ENCODE data around the gene ASXL3.

ASXL3 gene

DNA sequence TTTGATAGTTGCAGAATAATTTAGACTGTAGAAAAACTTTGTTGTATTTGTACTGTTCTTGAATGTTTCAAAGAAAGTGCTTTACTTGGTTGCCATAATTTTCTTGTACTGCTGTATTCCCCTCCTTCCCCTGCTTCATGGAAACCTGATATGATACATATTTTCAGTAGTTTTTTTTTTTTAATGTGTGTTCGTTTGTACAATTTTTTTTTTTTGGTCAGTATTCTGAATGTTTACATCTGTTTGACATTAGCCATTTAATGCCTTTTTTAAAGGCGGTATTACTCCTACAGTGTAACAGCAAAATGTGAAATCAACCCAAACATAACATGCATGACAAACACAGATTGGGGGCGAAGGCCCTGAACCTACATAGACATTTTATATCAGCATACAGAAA, 172.3 kb downstream of the ASXL3 start:
- TF ChIP-seq, protein P1, sequence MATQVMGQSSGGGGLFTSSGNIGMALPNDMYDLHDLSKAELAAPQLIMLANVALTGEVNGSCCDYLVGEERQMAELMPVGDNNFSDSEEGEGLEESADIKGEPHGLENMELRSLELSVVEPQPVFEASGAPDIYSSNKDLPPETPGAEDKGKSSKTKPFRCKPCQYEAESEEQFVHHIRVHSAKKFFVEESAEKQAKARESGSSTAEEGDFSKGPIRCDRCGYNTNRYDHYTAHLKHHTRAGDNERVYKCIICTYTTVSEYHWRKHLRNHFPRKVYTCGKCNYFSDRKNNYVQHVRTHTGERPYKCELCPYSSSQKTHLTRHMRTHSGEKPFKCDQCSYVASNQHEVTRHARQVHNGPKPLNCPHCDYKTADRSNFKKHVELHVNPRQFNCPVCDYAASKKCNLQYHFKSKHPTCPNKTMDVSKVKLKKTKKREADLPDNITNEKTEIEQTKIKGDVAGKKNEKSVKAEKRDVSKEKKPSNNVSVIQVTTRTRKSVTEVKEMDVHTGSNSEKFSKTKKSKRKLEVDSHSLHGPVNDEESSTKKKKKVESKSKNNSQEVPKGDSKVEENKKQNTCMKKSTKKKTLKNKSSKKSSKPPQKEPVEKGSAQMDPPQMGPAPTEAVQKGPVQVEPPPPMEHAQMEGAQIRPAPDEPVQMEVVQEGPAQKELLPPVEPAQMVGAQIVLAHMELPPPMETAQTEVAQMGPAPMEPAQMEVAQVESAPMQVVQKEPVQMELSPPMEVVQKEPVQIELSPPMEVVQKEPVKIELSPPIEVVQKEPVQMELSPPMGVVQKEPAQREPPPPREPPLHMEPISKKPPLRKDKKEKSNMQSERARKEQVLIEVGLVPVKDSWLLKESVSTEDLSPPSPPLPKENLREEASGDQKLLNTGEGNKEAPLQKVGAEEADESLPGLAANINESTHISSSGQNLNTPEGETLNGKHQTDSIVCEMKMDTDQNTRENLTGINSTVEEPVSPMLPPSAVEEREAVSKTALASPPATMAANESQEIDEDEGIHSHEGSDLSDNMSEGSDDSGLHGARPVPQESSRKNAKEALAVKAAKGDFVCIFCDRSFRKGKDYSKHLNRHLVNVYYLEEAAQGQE (IDR thresholded peaks at IDR 0.05; ENCODE audit: insufficient read depth in 1 of 2, low read depth in 2 of 2, low read length in 2 of 2), result no peak
- TF ChIP-seq POLR2AphosphoS5 (IDR thresholded peaks at IDR 0.05; ENCODE audit: low read depth, low read length) (no peak), SIN3A (IDR thresholded peaks at IDR 0.05; ENCODE audit: borderline replicate concordance, insufficient read depth, low read length) (no peak), FOXP2 (optimal IDR thresholded peaks at IDR 0.05; ENCODE audit: borderline replicate concordance, extremely low read depth, extremely low read length, insufficient read depth) (no peak), TAF1 (IDR thresholded peaks at IDR 0.05; ENCODE audit: borderline replicate concordance, insufficient read depth, low read length) (no peak)

DNA sequence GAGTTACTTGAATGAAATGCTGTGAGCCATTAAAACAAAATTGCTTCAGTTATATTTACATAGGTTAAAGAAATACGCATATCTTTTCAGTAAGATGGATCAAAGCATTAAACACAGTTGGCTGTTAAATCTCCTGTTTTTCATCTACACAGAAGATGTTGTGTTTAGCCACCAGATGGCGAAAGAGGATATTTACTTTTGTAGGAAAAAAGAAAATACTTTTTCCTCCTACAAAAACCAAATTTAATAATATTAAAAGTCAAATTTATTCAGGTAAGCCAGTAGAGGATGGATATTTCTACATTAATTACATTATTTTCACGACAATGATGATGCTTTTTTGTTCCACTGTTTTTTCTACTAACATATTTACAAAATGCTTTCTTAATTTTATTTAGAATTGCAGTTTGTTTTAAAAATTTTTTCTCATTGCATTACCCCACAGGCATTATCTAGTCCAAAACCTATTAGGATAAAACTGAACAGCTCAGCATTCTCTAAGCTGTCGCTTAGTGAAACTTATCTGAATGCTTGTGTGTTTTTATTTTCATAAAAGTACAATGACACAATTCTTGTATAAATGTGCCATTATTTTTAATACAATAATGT, 173.7 kb downstream of the ASXL3 start:
- TF ChIP-seq, protein P1 (IDR thresholded peaks at IDR 0.05; ENCODE audit: insufficient read depth in 1 of 2, low read depth in 2 of 2, low read length in 2 of 2), result no peak
- no peak for TF ChIP-seq TAF1 (IDR thresholded peaks at IDR 0.05; ENCODE audit: borderline replicate concordance, insufficient read depth, low read length)
- TF ChIP-seq SIN3A (IDR thresholded peaks at IDR 0.05; ENCODE audit: borderline replicate concordance, insufficient read depth, low read length), result no peak
- no peak for TF ChIP-seq FOXP2 (optimal IDR thresholded peaks at IDR 0.05; ENCODE audit: borderline replicate concordance, extremely low read depth, extremely low read length, insufficient read depth)
- no peak for TF ChIP-seq POLR2AphosphoS5 (IDR thresholded peaks at IDR 0.05; ENCODE audit: low read depth, low read length)

DNA sequence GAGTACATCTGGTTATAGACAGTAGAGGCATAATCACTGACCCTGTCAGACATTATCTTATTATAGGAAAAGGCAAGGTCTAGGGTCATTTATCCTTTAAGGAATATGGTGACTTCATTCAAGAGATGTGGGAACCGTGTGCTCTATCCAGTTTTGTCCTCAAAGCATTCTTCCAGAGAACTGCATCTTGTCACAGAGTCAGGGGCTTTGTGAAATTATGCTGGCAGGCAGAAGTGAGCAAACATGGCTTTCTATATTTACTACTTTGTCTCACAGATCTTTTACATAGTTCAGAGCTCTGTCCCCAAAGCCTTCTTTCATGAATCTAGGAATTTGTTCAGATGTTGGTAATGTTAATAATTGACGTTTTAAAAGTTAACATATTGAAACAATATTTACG, 177.4 kb downstream of the ASXL3 start:
- TF ChIP-seq POLR2AphosphoS5 (IDR thresholded peaks at IDR 0.05; ENCODE audit: low read depth, low read length) (no peak), TAF1 (IDR thresholded peaks at IDR 0.05; ENCODE audit: borderline replicate concordance, insufficient read depth, low read length) (no peak), FOXP2 (optimal IDR thresholded peaks at IDR 0.05; ENCODE audit: borderline replicate concordance, extremely low read depth, extremely low read length, insufficient read depth) (no peak), SIN3A (IDR thresholded peaks at IDR 0.05; ENCODE audit: borderline replicate concordance, insufficient read depth, low read length) (no peak)
- TF ChIP-seq, protein P1 (IDR thresholded peaks at IDR 0.05; ENCODE audit: insufficient read depth in 1 of 2, low read depth in 2 of 2, low read length in 2 of 2), result no peak

DNA sequence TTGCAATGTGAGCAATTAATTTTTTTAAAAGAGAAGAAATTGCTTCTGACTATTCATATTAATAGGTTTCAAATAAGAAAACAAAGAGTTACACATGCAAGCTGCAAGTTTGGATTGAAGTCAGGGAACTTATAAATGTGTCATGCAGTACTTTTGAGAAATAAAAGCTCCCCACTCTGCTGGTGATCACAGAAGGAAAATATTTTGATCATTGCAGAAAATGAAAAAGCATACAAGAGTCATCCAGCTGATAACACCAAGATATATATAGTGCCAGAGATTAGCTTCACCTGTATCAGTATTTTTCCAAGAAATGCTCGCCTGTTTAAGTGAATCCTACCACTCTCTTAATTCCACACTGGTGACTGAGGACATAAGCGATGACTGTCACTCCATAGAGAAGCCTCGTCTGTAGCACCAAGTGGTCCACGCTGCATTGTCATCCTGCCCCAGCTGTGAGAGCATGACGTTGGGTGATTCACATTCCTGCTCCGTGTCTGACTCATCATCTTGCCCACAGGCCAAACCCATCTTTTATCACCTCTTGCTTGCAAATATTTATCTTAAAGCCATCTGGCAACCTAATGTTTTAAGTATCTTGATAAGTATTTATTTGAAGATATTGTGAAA, 178.0 kb downstream of the ASXL3 start:
- TF ChIP-seq SIN3A (IDR thresholded peaks at IDR 0.05; ENCODE audit: borderline replicate concordance, insufficient read depth, low read length) (no peak), POLR2AphosphoS5 (IDR thresholded peaks at IDR 0.05; ENCODE audit: low read depth, low read length) (no peak), FOXP2 (optimal IDR thresholded peaks at IDR 0.05; ENCODE audit: borderline replicate concordance, extremely low read depth, extremely low read length, insufficient read depth) (no peak), TAF1 (IDR thresholded peaks at IDR 0.05; ENCODE audit: borderline replicate concordance, insufficient read depth, low read length) (no peak)
- TF ChIP-seq, protein P1 (IDR thresholded peaks at IDR 0.05; ENCODE audit: insufficient read depth in 1 of 2, low read depth in 2 of 2, low read length in 2 of 2), result no peak

Data from PFSK-1 (cell line).